Left lobe of liver (tissue), 2 donors: ENCODE results near the gene DVL1. TPM values are rescaled to one million over a fixed set of nuclear protein-coding genes. Genes with fewer than 3 reads are reported as not detected.

Experiments used
- ATAC-seq: fragments of 200-7000 bp; cut with Tn5 transposase; one replicate; pipeline ENCODE4 v1.9.1; 2020; ENCODE audit warnings: mild to moderate bottlenecking, moderate library complexity
- DNase-seq: peaks from one replicate; pipeline ENCODE4 v3.0.0-alpha.2; 2020; ENCODE audit warnings: low spot score
- total RNA-seq: library from RNA; stranded (reverse); gene quantifications from one replicate; pipeline ENCODE4 v1.2.1, GENCODE V29; 2021
- donor health status: DM: no; HTN: no; CAD: no; lungs with moderate emphysema.
- donor health status: DM: no; HTN: yes; CAD: no.

DVL1 gene
- total RNA-seq, 1 donor from 2014 or later = 50.4 TPM

- ATAC-seq = no peak
- no peak for DNase-seq
Observed at GRCh38 chr1:1303736-1304135, 45.5 kb downstream of the DVL1 start.

GRCh38 chr1:1302951-1303509 lies 46.2 kb downstream of the DVL1 start:
- DNase-seq (no peak), ATAC-seq (no peak)

- ATAC-seq = no peak
- no peak for DNase-seq
Observed at GRCh38 chr1:1302006-1302430, 47.2 kb downstream of the DVL1 start.

- ATAC-seq = no peak
- DNase-seq = no peak
Observed at GRCh38 chr1:1300352-1300739, 48.9 kb downstream of the DVL1 start.

- DNase-seq = no peak
- ATAC-seq = peak; percentile 9
Observed at GRCh38 chr1:1299686-1300351, 49.4 kb downstream of the DVL1 start.

- ATAC-seq (peak; percentile 3), DNase-seq (no peak)
Observed at GRCh38 chr1:1298861-1299685, 50.1 kb downstream of the DVL1 start.

GRCh38 chr1:1297802-1298424 lies 51.3 kb downstream of the DVL1 start:
- ATAC-seq = no peak
- DNase-seq = no peak

- ATAC-seq = no peak
- no peak for DNase-seq
Observed at GRCh38 chr1:1296070-1297061, 52.9 kb downstream of the DVL1 start.

GRCh38 chr1:1295154-1295923 lies 53.9 kb downstream of the DVL1 start:
- ATAC-seq = no peak
- DNase-seq = no peak

GRCh38 chr1:1294250-1294890 lies 54.8 kb downstream of the DVL1 start:
- no peak for DNase-seq
- ATAC-seq = no peak

GRCh38 chr1:1293263-1294249 lies 55.7 kb downstream of the DVL1 start:
- no peak for DNase-seq

GRCh38 chr1:1292851-1293250 lies 56.4 kb downstream of the DVL1 start:
- DNase-seq (no peak), ATAC-seq (no peak)

More at GRCh38 chr1:1293263-1294249, 55.7 kb downstream of the DVL1 start:
- ATAC-seq = no peak

- no peak for DNase-seq
- ATAC-seq = no peak
Observed at GRCh38 chr1:1292442-1292779, 56.8 kb downstream of the DVL1 start.

- ATAC-seq = peak; percentile 77
- peak; percentile 75 for DNase-seq
Observed at GRCh38 chr1:1291548-1292441, 57.4 kb downstream of the DVL1 start.

- DNase-seq (no peak), ATAC-seq (peak; percentile 71)
Observed at GRCh38 chr1:1291023-1291528, 58.1 kb downstream of the DVL1 start.

GRCh38 chr1:1290238-1290731 lies 58.9 kb downstream of the DVL1 start:
- DNase-seq (peak; percentile 80), ATAC-seq (peak; percentile 80)
